ENCODE measurements around the gene FAM111B. TPM values are rescaled to one million over a fixed set of nuclear protein-coding genes. Genes with fewer than 3 reads are reported as not detected.

The FAM111B gene
- polyA plus RNA-seq, 1 experiment: 0.76 TPM

DNA sequence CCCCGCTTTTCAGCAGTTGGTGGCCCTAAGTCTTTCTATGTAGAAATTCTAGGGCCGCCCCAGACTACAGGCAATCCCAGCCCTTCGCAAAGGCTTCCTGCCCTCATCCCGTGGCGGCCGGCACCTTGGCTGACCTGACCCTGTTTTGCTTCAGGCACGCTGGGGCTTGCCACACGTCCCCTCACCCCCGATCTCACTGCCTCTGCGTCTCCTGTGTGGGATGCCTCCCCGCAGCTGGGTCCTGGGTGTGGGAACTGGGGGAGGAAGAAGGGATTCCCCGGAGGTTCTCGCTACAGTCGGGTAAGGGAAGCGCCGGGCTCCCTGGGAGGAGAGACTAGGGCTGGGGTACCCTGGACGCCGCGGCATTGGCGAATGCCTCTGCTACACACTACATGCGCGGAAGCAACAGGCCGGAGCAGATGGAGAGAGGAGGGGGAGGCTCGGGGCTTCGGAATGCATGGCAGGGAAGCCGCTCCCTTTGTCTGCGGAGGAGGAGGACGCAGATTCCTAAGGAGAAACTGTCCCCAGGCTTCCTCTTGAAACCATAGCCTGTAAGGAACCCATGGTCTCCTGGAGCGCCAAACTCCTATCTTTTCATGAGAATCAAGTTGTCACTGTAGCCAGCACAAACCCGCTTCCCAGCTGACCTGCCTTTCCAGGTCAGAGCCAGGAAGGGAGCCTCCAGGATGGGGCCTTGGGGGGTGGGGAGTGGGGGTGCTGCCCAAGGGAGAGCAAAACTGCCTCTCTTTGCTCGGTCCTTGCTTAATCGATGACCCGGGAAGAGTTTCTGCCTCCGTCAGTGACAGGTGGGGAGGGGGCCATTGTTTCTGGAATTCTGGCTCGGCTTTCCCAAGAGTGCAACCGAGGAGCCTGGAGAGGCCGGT lies 66.3 kb downstream of the FAM111B start:
- Histone ChIP-seq H3K4me3 (ENCODE audit: low read depth, low read length) (peak overlapping the region; percentile 59), H3K36me3 (ENCODE audit: control insufficient read depth, insufficient read depth, low read length) (no peaks in the 10 kb centered on the region), H3K27me3 (ENCODE audit: control insufficient read depth, insufficient read depth, low read length) (no peaks in the 10 kb centered on the region)
- ChIA-PET CTCF (interaction anchor here (0.9 to 11.6 kb wide), 10 partner anchors 15 to 113 kb away, joined by 3 to 202 read pairs (median 12); no protein-coding TSS in a partner anchor), POLR2A (no interaction called here)
- no peak for DNase-seq (ENCODE audit: low read depth)
- TF ChIP-seq, protein P1, sequence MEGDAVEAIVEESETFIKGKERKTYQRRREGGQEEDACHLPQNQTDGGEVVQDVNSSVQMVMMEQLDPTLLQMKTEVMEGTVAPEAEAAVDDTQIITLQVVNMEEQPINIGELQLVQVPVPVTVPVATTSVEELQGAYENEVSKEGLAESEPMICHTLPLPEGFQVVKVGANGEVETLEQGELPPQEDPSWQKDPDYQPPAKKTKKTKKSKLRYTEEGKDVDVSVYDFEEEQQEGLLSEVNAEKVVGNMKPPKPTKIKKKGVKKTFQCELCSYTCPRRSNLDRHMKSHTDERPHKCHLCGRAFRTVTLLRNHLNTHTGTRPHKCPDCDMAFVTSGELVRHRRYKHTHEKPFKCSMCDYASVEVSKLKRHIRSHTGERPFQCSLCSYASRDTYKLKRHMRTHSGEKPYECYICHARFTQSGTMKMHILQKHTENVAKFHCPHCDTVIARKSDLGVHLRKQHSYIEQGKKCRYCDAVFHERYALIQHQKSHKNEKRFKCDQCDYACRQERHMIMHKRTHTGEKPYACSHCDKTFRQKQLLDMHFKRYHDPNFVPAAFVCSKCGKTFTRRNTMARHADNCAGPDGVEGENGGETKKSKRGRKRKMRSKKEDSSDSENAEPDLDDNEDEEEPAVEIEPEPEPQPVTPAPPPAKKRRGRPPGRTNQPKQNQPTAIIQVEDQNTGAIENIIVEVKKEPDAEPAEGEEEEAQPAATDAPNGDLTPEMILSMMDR (IDR thresholded peaks at IDR 0.05; ENCODE audit: insufficient read depth, low read depth, low read length): no peak

DNA sequence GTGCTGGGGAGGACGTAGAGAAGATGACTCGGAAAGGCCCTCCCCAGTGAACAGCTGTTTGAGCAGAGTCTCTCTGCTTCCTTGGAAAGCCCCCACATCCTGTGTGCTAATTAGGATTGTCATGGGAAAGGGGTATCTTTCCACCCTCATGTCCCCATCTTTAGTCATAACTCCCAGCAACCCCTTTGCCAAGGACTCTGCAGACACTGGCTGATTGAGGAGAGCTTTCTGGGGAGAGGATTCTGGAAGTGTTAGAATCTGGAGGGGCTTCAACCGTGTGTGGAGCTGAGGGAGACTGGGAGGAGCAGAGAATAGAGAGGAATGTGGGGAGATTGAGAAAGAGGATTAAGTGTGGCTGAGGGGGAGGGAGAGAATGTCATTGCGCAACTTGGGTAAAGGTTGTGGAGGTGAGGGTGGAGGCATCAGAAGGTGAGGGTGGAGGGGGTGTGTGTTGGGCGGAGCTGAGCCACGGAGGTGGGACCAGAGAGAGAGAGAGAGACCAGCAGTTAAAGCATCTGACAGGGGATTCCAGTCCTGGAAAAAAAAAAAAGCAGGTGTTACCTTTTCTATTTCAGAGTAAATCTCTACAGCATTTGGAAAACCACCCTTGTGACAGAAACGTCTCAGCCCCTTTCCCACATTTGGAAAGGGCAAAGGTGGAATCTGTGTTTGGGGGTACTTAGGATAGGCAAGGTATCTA lies 67.1 kb downstream of the FAM111B start:
- DNase-seq (ENCODE audit: low read depth): no peak
- CTCF ChIA-PET: interaction anchor here (1.0 to 11.6 kb wide), 7 partner anchors 10 to 112 kb away, joined by 3 to 202 read pairs (median 5); no protein-coding TSS in a partner anchor
- Histone ChIP-seq H3K27me3 (ENCODE audit: control insufficient read depth, insufficient read depth, low read length) (no peaks in the 10 kb centered on the region), H3K4me3 (ENCODE audit: low read depth, low read length) (no peak overlapping the region), H3K36me3 (ENCODE audit: control insufficient read depth, insufficient read depth, low read length) (no peaks in the 10 kb centered on the region)
- POLR2A ChIA-PET: interaction anchor here (0.8 kb wide), 1 partner anchor 11 kb away, joined by 6 read pairs; no protein-coding TSS in a partner anchor
- TF ChIP-seq, protein P1 (IDR thresholded peaks at IDR 0.05; ENCODE audit: insufficient read depth, low read depth, low read length): no peak

DNA sequence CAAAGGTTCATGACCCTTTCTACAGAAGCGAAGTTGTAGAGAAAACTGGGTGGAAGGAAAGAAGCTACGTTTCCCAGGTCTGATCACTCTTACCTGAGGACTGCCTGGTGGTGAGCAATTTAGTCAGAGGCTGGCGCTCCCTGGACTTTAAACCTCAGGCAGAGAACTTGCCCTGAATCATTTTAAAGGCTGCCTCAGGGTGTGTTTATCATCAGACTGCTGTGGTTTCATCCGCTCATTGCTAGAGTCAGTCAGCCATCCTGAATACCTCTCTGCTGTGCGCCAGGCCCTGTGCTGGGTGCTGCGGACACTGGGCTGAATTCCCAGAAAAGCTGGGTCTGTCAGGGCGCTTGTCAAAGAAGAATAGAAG lies 67.6 kb downstream of the FAM111B start:
- Histone ChIP-seq H3K4me3 (ENCODE audit: low read depth, low read length) (no peak overlapping the region), H3K27me3 (ENCODE audit: control insufficient read depth, insufficient read depth, low read length) (no peaks in the 10 kb centered on the region), H3K36me3 (ENCODE audit: control insufficient read depth, insufficient read depth, low read length) (no peaks in the 10 kb centered on the region)
- POLR2A ChIA-PET: interaction anchor here (0.8 kb wide), 1 partner anchor 11 kb away, joined by 6 read pairs; no protein-coding TSS in a partner anchor
- TF ChIP-seq, protein P1 (IDR thresholded peaks at IDR 0.05; ENCODE audit: insufficient read depth, low read depth, low read length): no peak
- no peak for DNase-seq (ENCODE audit: low read depth)
- CTCF ChIA-PET: interaction anchor here (1.0 to 11.6 kb wide), 7 partner anchors 11 to 112 kb away, joined by 3 to 202 read pairs (median 5); no protein-coding TSS in a partner anchor

DNA sequence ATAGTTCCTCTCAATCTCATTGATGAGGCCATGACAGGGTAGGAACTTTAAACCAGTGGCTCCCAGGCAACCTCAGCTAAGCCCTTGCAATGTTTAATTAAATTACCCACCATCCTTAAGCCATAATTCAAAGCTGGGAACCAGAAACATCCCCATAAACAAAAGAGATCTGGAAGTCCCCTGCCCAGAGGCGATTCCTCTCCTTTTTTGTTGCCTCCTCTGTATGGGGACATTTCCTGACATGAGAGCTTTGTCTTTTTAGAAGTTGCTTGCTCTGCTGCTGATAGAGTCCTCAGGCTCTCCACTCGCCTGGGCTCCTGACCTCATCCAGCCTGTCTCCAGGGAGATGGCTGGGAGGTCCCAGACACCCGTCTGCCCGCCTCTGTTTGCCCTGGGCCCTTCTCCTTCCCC lies 68.1 kb downstream of the FAM111B start:
- TF ChIP-seq, protein P1 (IDR thresholded peaks at IDR 0.05; ENCODE audit: insufficient read depth, low read depth, low read length): no peak
- H3K36me3 ChIP-seq (ENCODE audit: control insufficient read depth, insufficient read depth, low read length): no peaks in the 10 kb centered on the region
- POLR2A ChIA-PET: no interaction called here
- DNase-seq (ENCODE audit: low read depth): no peak
- no peak overlapping the region for H3K4me3 ChIP-seq (ENCODE audit: low read depth, low read length)
- H3K27me3 ChIP-seq (ENCODE audit: control insufficient read depth, insufficient read depth, low read length): no peaks in the 10 kb centered on the region
- CTCF ChIA-PET: interaction anchor here (1.2 to 11.6 kb wide), 5 partner anchors 11 to 33 kb away, joined by 4 to 202 read pairs (median 7); no protein-coding TSS in a partner anchor

DNA sequence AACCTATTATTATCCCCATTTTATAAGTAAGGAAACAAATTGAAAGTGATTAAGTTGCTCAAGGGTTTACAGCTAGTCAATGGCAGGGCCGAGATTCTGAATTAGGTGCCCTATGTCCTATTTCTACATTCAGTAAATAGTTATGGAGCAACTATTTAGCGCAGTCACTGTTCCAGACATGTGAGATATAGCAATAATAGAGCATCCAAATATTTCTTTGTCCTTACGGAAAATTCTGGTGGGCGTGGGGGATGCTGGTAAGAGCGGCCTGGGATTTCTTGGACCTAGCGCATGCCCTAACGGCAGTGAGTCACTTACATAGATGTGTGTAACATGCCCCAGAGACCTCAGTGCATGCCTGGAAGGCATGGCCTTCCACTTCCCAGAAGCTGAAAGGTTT lies 69.3 kb downstream of the FAM111B start:
- TF ChIP-seq, protein P1 (IDR thresholded peaks at IDR 0.05; ENCODE audit: insufficient read depth, low read depth, low read length): no peak
- POLR2A ChIA-PET: no interaction called here
- H3K36me3 ChIP-seq (ENCODE audit: control insufficient read depth, insufficient read depth, low read length): no peaks in the 10 kb centered on the region
- no peaks in the 10 kb centered on the region for H3K27me3 ChIP-seq (ENCODE audit: control insufficient read depth, insufficient read depth, low read length)
- no peak overlapping the region for H3K4me3 ChIP-seq (ENCODE audit: low read depth, low read length)
- no peak for DNase-seq (ENCODE audit: low read depth)
- CTCF ChIA-PET: interaction anchor here (9.8 to 11.6 kb wide), 2 partner anchors 12 to 28 kb away, joined by 160 to 202 read pairs; no protein-coding TSS in a partner anchor

Data from BJ (cell line).